Progenitor cell of endocrine pancreas (in vitro differentiated cells): Measurements from ENCODE around the gene SLCO2A1. TPM values are rescaled to one million over a fixed set of nuclear protein-coding genes. Genes with fewer than 3 reads are reported as not detected.

Experiments
- DNase-seq: peaks from one replicate; pipeline ENCODE4 v3.0.0; 2021; ENCODE audit warnings: low spot score; ENCODE audit not compliant: unreplicated experiment
- H3K27ac Mint-ChIP-seq: 2 replicates; pipeline ENCODE4 v1.8.0; 2021; ENCODE audit warnings: mild to moderate bottlenecking, moderate library complexity, mixed read lengths
- H3K27me3 Mint-ChIP-seq: 2 replicates; pipeline ENCODE4 v1.8.0; 2021; ENCODE audit warnings: mixed read lengths
- H3K36me3 Mint-ChIP-seq: 2 replicates; pipeline ENCODE4 v1.8.0; 2022; ENCODE audit warnings: mixed read lengths; ENCODE audit not compliant: insufficient read depth
- H3K4me1 Mint-ChIP-seq: 2 replicates; pipeline ENCODE4 v1.8.0; 2021; ENCODE audit warnings: low read depth, mixed read lengths
- H3K4me3 Mint-ChIP-seq: 2 replicates; pipeline ENCODE4 v1.8.0; 2021; ENCODE audit warnings: low read depth, mild to moderate bottlenecking, moderate library complexity, mixed read lengths
- H3K9me3 Mint-ChIP-seq: 2 replicates; pipeline ENCODE4 v1.8.0; 2021; ENCODE audit warnings: low read depth, mixed read lengths
- CTCF ChIP-seq: fragments of 200-600 bp; sonication (generic); IDR thresholded peaks from one replicate; pipeline ENCODE4 v1.5.0; 2021; ENCODE audit warnings: antibody characterized with exemption, mild to moderate bottlenecking; ENCODE audit not compliant: unreplicated experiment
- total RNA-seq: library from RNA; stranded (reverse); gene quantifications from 2 replicates; pipeline ENCODE4 v1.2.1, GENCODE V29; 2021

SLCO2A1 gene
- total RNA-seq, 1 donor from 2014 or later = 27.9 TPM

GRCh38 chr3:133891662-133892378 lies 137.9 kb downstream of the SLCO2A1 start:
- TF ChIP-seq CTCF = no peak
- Mint-ChIP-seq H3K27ac (no peak overlapping the region), H3K27me3 (peaks cover 55% of the 10 kb centered on the region), H3K9me3 (no peaks in the 10 kb centered on the region), H3K4me1 (no peaks in the 10 kb centered on the region), H3K4me3 (no peak overlapping the region), H3K36me3 (no peaks in the 10 kb centered on the region)
- no peak for DNase-seq

GRCh38 chr3:133890972-133891644 lies 138.6 kb downstream of the SLCO2A1 start:
- H3K4me3 Mint-ChIP-seq = no peak overlapping the region
- no peaks in the 10 kb centered on the region for H3K9me3 Mint-ChIP-seq
- no peak overlapping the region for H3K27ac Mint-ChIP-seq
- no peaks in the 10 kb centered on the region for H3K4me1 Mint-ChIP-seq
- peaks cover 50% of the 10 kb centered on the region for H3K27me3 Mint-ChIP-seq
- no peak for DNase-seq
- H3K36me3 Mint-ChIP-seq = no peaks in the 10 kb centered on the region
- TF ChIP-seq CTCF = no peak

- Mint-ChIP-seq H3K9me3 (no peaks in the 10 kb centered on the region), H3K4me1 (no peaks in the 10 kb centered on the region), H3K27ac (no peak overlapping the region), H3K27me3 (peaks cover 51% of the 10 kb centered on the region), H3K4me3 (no peak overlapping the region), H3K36me3 (no peaks in the 10 kb centered on the region)
- no peak for TF ChIP-seq CTCF
- DNase-seq = no peak
Observed at GRCh38 chr3:133890037-133890436, 139.7 kb downstream of the SLCO2A1 start.

- Mint-ChIP-seq H3K9me3 (no peaks in the 10 kb centered on the region), H3K4me3 (no peak overlapping the region), H3K36me3 (no peaks in the 10 kb centered on the region), H3K27ac (no peak overlapping the region), H3K27me3 (peaks cover 42% of the 10 kb centered on the region), H3K4me1 (no peaks in the 10 kb centered on the region)
- no peak for DNase-seq
- TF ChIP-seq CTCF = no peak
Observed at GRCh38 chr3:133888726-133889340, 140.9 kb downstream of the SLCO2A1 start.

GRCh38 chr3:133887803-133888703 lies 141.7 kb downstream of the SLCO2A1 start:
- Mint-ChIP-seq H3K4me3 (no peak overlapping the region), H3K36me3 (no peaks in the 10 kb centered on the region), H3K27ac (no peak overlapping the region), H3K9me3 (no peaks in the 10 kb centered on the region), H3K27me3 (peaks cover 35% of the 10 kb centered on the region), H3K4me1 (no peaks in the 10 kb centered on the region)
- no peak for TF ChIP-seq CTCF
- DNase-seq = no peak
